ENCODE measurements around the gene HAUS5.

- no peak for TF ChIP-seq POLR2A (IDR thresholded peaks at IDR 0.05; ENCODE audit: extremely low read depth, insufficient read length)
- no peak for TF ChIP-seq CTCF (IDR thresholded peaks at IDR 0.05; ENCODE audit: low read depth, low read length)
- TF ChIP-seq MYC (IDR thresholded peaks at IDR 0.05; ENCODE audit: low read depth, low read length), result no peak
Measured at GRCh38 chr19:35618857-35619256, 6.3 kb downstream of the HAUS5 start.

Data from NB4 (cell line).